Panc1 (cell line): ENCODE results near the gene MPO.

Experiments used
- POLR2AphosphoS5 ChIP-seq: IDR thresholded peaks from 2 replicates; pipeline ENCODE4 v1.6.1; 2012; ENCODE audit warnings: mild to moderate bottlenecking, low read depth, low read length, moderate library complexity
- TF ChIP-seq, protein P1 (sequence below): fragments of 450-650 bp; IDR thresholded peaks from 2 replicates; pipeline ENCODE4 v1.5.1; 2017; ENCODE audit warnings: mild to moderate bottlenecking

DNA sequence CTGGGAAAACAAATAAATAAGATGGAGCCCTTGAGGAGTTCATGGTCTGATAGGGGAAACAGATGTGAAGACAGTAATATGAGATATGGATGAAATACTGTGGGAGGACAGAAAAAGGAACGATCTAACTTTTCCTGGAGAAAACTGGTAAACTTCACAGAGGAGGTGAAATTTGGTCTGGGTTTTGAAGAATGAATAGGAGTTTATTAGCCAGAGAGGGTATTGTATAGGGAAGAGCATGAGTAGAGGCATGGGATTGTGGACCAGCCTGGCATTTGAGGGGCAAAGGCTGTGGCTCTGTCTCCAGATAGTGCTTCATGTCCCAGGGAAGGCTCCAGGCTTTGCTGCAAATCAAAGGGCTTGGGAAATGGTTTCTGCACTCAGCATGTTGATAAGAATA lies 40.7 kb downstream of the MPO start:
- no peak for TF ChIP-seq POLR2AphosphoS5
- TF ChIP-seq, protein P1, sequence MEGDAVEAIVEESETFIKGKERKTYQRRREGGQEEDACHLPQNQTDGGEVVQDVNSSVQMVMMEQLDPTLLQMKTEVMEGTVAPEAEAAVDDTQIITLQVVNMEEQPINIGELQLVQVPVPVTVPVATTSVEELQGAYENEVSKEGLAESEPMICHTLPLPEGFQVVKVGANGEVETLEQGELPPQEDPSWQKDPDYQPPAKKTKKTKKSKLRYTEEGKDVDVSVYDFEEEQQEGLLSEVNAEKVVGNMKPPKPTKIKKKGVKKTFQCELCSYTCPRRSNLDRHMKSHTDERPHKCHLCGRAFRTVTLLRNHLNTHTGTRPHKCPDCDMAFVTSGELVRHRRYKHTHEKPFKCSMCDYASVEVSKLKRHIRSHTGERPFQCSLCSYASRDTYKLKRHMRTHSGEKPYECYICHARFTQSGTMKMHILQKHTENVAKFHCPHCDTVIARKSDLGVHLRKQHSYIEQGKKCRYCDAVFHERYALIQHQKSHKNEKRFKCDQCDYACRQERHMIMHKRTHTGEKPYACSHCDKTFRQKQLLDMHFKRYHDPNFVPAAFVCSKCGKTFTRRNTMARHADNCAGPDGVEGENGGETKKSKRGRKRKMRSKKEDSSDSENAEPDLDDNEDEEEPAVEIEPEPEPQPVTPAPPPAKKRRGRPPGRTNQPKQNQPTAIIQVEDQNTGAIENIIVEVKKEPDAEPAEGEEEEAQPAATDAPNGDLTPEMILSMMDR, result no peak
